NCI-H526 treated with DMSO at 0.1 percent for 48 hours (cell line): Measurements from ENCODE around the gene SH3GL3.

Experiments
- DNase-seq: peaks from one replicate; lab custom pipeline; 2025; lab: John Stamatoyannopoulos, UW

Gene SH3GL3

DNA sequence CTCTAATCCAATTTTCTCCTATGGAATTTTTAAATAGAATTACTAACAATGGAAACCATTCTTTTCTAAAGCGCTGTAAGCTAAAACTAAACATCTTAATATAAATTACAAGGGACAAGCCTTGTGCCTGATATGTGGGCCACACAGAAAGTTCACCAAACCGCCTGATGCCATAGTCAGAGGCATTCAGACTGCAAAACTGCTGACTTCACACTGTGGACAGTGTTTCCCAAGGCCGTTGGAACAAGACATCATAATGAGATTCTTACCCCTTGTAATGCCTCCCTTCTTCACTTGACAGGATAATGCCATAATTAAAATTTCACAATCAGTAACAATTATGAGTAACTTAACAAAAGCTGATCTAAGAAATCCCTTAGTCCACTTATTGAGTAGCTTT lies 14.9 kb downstream of the SH3GL3 start:
- DNase-seq = no peak

- no peak for DNase-seq
Measured at GRCh38 chr15:83462953-83463433, 15.9 kb downstream of the SH3GL3 start.

- no peak for DNase-seq
Measured at GRCh38 chr15:83470887-83471286, 23.7 kb downstream of the SH3GL3 start.

DNA sequence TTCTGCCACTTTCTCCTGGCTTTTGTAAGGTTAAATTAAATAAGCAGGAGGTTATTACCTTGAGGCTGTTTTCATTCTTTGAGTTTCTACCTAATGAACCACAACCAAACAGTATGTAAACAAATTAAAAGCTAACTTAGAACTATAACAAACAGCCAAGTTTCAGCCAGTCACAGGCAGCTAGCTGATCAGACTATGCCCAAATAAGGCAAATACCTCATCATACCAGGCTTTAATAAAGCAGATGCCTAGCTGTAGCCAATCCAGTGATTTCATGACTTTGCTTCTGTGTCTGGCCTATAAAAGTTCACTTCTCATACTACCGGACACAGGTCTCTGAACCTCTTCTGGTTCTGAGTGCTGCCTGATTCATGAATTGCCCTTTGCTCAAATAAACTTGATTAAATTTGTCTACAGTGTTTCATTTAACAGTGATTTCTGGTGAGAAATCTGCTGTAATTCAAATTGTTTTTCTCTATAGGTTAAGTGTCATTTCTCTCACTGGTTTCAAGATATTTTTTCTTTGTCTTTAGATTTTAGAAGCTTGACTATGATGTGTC lies 24.2 kb downstream of the SH3GL3 start:
- DNase-seq = no peak

- no peak for DNase-seq
Measured at GRCh38 chr15:83472151-83472550, 25.0 kb downstream of the SH3GL3 start.

DNA sequence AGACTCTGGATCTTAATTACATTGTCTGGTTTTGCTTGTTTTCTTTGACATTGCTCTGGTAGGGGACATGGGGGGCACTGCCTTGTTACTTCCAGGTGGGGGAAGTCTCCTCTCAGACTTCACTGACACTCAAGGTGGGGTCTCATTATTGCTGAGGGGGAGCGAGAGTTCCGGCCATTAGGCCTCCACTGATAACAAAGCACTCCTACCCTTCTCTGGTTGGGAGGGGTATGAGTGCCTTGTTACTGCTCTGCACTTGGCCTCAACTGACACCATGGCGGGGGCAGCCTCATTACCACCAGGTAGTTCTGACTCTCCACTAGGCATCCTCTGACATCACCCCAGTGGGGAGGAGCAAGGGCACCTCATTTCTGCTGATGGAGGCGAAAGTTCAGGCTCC lies 25.7 kb downstream of the SH3GL3 start:
- DNase-seq = no peak

GRCh38 chr15:83474578-83474977 lies 27.4 kb downstream of the SH3GL3 start:
- DNase-seq = no peak

DNA sequence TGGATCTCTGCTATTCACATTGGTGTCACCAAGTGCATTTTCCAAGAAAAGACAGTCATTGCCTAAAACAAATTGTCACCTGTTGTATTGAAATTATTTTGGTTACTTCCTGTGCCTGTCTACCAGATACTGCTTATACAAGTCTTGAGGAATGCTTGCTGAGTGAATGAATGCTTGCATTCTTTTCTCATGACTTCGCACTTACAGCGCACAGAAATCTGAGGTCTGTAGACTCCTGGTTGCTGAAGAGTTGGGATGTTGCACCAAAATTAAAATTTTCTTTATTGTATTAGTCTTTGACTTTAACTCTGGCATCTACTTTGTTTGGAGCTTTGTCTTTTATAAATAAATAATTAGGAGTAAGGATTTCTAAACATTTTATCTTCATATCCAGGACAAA lies 28.4 kb downstream of the SH3GL3 start:
- no peak for DNase-seq

DNA sequence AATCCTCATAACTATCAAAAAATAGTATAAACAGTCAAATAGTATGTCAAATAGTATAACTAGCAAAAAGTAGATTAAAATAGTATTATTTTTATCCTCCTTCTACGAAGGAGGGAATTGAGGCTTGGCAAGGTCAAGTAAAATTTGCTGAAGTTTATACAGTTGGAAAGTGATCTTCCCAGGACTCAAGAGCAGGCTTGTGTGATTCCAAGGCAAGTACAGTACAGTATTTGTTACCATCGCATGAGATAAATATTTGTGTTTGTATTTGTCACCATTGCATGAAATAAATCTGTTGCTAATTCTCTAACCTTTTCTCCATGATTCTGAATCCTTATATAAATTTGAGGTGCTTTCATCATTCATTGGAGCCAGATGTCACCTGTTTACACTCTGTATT lies 28.9 kb downstream of the SH3GL3 start:
- no peak for DNase-seq

- DNase-seq = no peak
Measured at GRCh38 chr15:83476708-83477107, 29.6 kb downstream of the SH3GL3 start.

- DNase-seq = no peak
Measured at GRCh38 chr15:83477172-83477807, 30.1 kb downstream of the SH3GL3 start.

DNA sequence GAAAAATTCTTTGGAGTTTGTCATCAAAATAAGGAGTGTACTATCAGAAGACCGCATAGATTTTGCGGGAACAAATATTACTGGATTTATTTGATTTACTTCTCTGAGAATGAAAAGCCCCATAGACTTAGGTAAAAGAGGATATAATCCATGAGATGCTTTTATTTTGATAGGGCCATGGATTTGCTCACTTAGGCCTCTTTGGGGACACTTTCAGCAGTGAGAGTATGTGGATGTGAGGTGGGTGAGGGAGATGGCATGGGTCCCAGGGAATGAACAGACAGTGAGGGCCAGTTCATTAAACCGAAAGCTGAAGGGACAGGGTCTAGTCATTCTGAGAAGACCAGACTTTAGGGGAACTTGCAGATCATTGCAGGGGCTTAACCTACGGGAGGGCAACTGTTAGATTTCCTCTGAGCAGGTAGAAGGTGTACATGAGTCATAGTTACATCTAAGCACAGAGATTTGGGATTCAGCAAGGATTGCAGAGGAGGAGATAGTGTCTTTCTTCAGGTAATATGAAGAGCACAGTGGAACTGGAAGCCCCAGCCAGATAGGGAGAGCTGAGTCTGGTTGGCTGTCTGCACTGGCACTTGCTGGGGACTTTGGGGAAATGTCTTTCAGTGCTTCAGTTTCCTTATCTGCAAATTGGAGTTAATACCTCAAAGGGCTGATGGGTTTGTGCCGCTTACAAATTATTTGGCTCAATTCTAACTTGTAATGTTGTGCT lies 30.8 kb downstream of the SH3GL3 start:
- no peak for DNase-seq

DNA sequence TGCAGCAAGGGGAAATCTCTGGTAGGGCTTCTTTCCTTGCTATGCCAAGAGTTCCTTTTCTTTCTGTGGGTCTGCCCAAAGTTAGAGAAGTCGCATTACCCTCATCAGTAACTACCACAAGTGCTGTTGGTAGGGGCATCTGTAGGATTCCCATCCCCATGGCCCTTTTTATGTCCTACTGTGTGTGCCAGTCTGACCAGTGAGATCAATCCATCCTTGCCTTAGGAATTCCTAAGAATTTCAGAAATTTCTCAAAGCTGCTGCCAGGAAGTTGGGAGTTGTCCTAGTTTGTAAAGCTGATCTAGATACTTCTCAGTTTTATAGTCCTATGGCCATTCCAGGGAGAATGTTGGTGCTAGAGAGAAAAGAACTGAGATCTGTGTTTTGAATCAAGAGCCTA lies 36.5 kb downstream of the SH3GL3 start:
- no peak for DNase-seq

DNA sequence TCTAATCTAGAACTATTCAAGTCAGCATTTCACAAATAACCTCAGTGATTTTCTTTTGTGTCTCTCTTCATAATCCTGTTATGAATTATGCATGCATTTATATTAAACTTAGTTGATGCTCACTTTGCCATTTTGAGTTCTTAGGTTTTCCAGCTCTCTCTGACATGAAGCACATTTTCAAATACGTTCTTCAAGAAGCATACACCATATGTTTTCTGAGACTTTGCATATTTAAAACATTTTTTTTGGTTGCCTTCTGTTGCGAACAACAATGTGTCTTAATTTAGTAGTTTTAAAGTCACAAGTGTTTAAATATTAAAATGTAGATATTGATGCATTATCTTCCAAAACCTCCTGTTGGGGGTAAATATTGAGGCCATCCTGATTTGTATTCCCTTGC lies 37.5 kb downstream of the SH3GL3 start:
- no peak for DNase-seq

DNA sequence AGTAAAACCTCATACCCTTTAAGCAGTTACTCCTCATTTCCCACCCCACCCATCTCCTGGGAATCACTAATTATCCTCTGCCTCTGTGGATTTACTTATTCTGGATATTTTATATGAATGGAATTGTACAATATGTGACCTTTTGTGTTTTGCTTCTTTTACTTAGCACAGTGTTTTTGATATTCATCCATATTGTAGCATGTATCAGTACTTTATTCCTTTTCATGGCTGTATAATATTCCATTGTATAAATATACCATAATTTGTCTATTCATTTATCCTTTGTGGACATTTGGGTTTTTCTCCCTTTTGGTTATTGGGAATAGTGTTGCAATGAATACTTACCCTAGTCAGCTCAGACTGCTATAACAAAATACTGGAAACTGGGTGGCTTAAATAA lies 39.2 kb downstream of the SH3GL3 start:
- no peak for DNase-seq

DNA sequence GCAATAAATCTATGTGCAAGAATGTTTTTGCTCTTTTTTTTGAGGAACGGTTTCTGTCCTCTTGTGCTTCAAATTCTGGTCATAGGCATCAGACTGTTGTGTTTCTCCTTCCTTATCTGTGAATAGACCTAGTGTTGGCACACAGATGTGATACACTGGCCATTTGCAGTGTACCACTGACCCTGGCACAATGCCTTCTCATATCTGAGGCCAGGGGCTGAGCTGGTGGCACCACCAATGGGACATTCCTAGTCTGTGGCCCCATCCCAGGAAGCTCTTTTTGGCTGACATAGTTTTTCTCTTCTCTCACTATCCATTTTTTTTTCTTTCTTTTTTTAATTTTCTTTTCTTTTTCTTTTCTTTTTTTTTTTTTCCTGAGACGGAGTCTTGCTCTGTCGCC lies 40.4 kb downstream of the SH3GL3 start:
- DNase-seq = no peak

- no peak for DNase-seq
Measured at GRCh38 chr15:83489690-83490089, 42.5 kb downstream of the SH3GL3 start.

GRCh38 chr15:83491486-83491885 lies 44.3 kb downstream of the SH3GL3 start:
- DNase-seq = no peak

DNA sequence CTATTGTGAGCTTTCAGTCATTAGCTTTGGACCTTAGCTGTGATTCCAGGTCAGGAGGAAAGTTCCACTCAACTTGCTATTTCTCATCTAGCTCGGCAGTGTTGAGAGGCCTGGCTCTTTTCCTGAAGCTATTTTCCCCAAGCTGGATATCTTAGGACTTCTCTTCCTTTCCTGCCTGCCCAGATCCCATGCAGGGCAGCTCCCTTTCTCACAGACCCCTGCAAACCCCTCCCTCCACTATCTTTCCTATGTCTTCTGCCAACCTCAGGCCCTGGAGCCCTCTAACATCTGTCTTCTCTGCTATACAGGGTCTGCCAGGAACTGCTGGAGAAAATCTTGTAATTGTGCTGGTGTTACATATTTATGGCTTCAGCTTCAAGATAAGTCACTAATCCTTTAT lies 49.6 kb downstream of the SH3GL3 start:
- no peak for DNase-seq

DNA sequence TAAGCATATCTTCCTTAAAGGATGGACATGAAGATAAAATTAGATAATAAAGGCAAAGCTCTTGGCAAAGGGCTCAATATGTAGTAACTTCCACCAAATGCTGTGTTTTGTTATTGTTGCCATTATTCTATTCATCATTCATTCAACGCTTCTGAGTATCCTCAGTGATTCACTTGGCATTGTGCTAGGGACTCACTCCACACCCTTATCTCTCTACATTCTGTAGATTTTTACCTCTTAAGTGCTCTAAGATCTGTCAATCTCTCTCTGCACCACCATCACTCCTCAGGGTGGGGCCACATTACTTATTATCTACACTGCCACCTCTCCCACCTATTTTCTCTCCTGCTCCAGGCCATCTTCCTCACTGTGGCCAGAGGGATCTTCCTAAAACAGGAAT lies 51.2 kb downstream of the SH3GL3 start:
- no peak for DNase-seq

GRCh38 chr15:83498801-83499200 lies 51.7 kb downstream of the SH3GL3 start:
- DNase-seq = no peak

- DNase-seq = no peak
Measured at GRCh38 chr15:83499476-83499875, 52.3 kb downstream of the SH3GL3 start.

GRCh38 chr15:83503595-83504364 lies 56.6 kb downstream of the SH3GL3 start:
- DNase-seq = no peak
